Upper lobe of left lung (tissue), 4 donors: ENCODE results near the gene GALNT7.

Experiments
- EP300 ChIP-seq, 4 donors: sonication (generic); formaldehyde crosslinking; IDR thresholded peaks; one replicate each; pipeline ENCODE4 v1.5.1; 2017; ENCODE audit warnings: antibody characterized with exemption in 4 of 4, control low read depth in 2 of 4
- POLR2A ChIP-seq, 4 donors: fragments of 450-650 bp; IDR thresholded peaks; one replicate each; pipeline ENCODE4 v1.5.1; 2016 to 2017; ENCODE audit warnings: antibody characterized with exemption in 4 of 4, mild to moderate bottlenecking in 2 of 4
- POLR2AphosphoS5 ChIP-seq, 2 donors: sonication (generic); formaldehyde crosslinking; IDR thresholded peaks; one replicate each; pipeline ENCODE4 v1.5.1; 2017; ENCODE audit warnings: antibody characterized with exemption in 2 of 2
- TF ChIP-seq, protein P1 (sequence below), 6 experiments: fragments of 450-650 bp in 4 of 6; fragments of 200-600 bp in 2 of 6; sonication (generic) in 2 of 6; IDR thresholded peaks; one replicate each; pipeline ENCODE4 v1.5.1; 2016 to 2019; ENCODE audit warnings: antibody characterized with exemption in 6 of 6

DNA sequence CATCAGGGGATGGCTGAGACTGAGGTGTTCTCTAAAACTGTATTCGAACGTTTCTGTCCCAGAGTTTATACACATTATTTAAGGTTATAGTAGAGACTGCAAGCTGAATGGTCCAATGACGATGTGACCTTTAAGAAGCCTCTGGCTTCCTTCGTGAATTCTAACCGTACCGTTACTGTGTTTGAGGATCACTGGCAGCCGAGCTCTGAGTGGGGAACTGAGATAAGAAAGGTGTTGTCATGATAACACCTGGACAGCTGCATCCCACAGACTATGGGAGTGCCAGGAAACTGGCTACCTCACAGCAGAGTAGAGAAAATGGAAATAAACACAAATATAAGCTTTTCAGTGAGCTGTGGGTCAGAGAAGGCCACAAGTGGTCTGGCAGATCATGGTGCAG lies 106.5 kb downstream of the GALNT7 start:
- TF ChIP-seq EP300 (IDR thresholded peaks at IDR 0.05) (no peak), POLR2A (IDR thresholded peaks at IDR 0.05) (no peak), POLR2AphosphoS5 (IDR thresholded peaks at IDR 0.05) (no peak)
- TF ChIP-seq, protein P1, sequence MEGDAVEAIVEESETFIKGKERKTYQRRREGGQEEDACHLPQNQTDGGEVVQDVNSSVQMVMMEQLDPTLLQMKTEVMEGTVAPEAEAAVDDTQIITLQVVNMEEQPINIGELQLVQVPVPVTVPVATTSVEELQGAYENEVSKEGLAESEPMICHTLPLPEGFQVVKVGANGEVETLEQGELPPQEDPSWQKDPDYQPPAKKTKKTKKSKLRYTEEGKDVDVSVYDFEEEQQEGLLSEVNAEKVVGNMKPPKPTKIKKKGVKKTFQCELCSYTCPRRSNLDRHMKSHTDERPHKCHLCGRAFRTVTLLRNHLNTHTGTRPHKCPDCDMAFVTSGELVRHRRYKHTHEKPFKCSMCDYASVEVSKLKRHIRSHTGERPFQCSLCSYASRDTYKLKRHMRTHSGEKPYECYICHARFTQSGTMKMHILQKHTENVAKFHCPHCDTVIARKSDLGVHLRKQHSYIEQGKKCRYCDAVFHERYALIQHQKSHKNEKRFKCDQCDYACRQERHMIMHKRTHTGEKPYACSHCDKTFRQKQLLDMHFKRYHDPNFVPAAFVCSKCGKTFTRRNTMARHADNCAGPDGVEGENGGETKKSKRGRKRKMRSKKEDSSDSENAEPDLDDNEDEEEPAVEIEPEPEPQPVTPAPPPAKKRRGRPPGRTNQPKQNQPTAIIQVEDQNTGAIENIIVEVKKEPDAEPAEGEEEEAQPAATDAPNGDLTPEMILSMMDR (IDR thresholded peaks at IDR 0.05), result no peak
